Panc1 (cell line): ENCODE measurements around the gene MAPK6.

ENCODE experiments used
- CTCF ChIP-seq: fragments of 450-650 bp; IDR thresholded peaks from 2 replicates; pipeline ENCODE4 v1.5.1; 2017; ENCODE audit warnings: mild to moderate bottlenecking
- POLR2AphosphoS5 ChIP-seq: IDR thresholded peaks from 2 replicates; pipeline ENCODE4 v1.6.1; 2012; ENCODE audit warnings: mild to moderate bottlenecking, low read depth, low read length, moderate library complexity
- REST ChIP-seq, 2 experiments: IDR thresholded peaks; 2 replicates each; pipeline ENCODE4 v1.6.1; 2011 to 2012; ENCODE audit warnings: low read depth in 2 of 2, control low read depth in 1 of 2, low read length in 1 of 2, mild to moderate bottlenecking in 1 of 2, moderate library complexity in 1 of 2; ENCODE audit not compliant: insufficient read depth in 1 of 2
- SIN3A ChIP-seq: IDR thresholded peaks from 2 replicates; pipeline ENCODE4 v1.6.1; 2012; ENCODE audit warnings: low read depth, mild to moderate bottlenecking, low read length, moderate library complexity, borderline replicate concordance; ENCODE audit not compliant: insufficient read depth
- TCF7L2 ChIP-seq: IDR thresholded peaks from 2 replicates; pipeline ENCODE4 v1.6.1; 2011; ENCODE audit warnings: mild to moderate bottlenecking, low read depth, low read length, inconsistent platforms

GRCh38 chr15:52021892-52022540 is 3.0 kb downstream of the MAPK6 start:
- no peak for TF ChIP-seq CTCF
- no peak for TF ChIP-seq SIN3A
- TF ChIP-seq REST (IDR thresholded peaks at IDR 0.05; ENCODE audit: insufficient read depth in 1 of 2, low read depth in 2 of 2, low read length in 1 of 2) = no peak
- TF ChIP-seq TCF7L2 = no peak
- no peak for TF ChIP-seq POLR2AphosphoS5
